ENCODE data around the gene RTN4IP1.
A peak's percentile ranks its signal among the peaks of the same experiment; 100 is the strongest.

The RTN4IP1 gene

GRCh38 chr6:106546691-106547414 is 82.4 kb downstream of the RTN4IP1 start:
- DNase-seq (ENCODE audit: low read depth in 2 of 2): no peak

GRCh38 chr6:106546261-106546690 is 83.0 kb downstream of the RTN4IP1 start:
- DNase-seq (ENCODE audit: low read depth in 2 of 2): no peak

GRCh38 chr6:106540907-106541306 is 88.4 kb downstream of the RTN4IP1 start:
- DNase-seq (ENCODE audit: low read depth in 2 of 2): no peak

GRCh38 chr6:106540432-106540831 is 88.9 kb downstream of the RTN4IP1 start:
- DNase-seq (ENCODE audit: low read depth in 2 of 2): no peak

- no peak for DNase-seq (ENCODE audit: low read depth in 2 of 2)
These were observed 89.4 kb downstream of the RTN4IP1 start for GRCh38 chr6:106539936-106540335.

- no peak for DNase-seq (ENCODE audit: low read depth in 2 of 2)
These were observed 91.2 kb downstream of the RTN4IP1 start for GRCh38 chr6:106538145-106538544.

GRCh38 chr6:106537662-106538061 is 91.6 kb downstream of the RTN4IP1 start:
- DNase-seq (ENCODE audit: low read depth in 2 of 2): no peak

- no peak for DNase-seq (ENCODE audit: low read depth in 2 of 2)
These were observed 92.4 kb downstream of the RTN4IP1 start for GRCh38 chr6:106536851-106537250.

- DNase-seq (ENCODE audit: low read depth in 2 of 2): no peak
These were observed 92.9 kb downstream of the RTN4IP1 start for GRCh38 chr6:106536357-106536756.

GRCh38 chr6:106535012-106535411 is 94.3 kb downstream of the RTN4IP1 start:
- DNase-seq (ENCODE audit: low read depth in 2 of 2): no peak

- peak in 1 of 2 donors; percentile 55 for DNase-seq (ENCODE audit: low read depth in 2 of 2)
These were observed 94.7 kb downstream of the RTN4IP1 start for GRCh38 chr6:106534564-106534982.

GRCh38 chr6:106534004-106534403 is 95.3 kb downstream of the RTN4IP1 start:
- no peak for DNase-seq (ENCODE audit: low read depth in 2 of 2)

- no peak for DNase-seq (ENCODE audit: low read depth in 2 of 2)
These were observed 96.2 kb downstream of the RTN4IP1 start for GRCh38 chr6:106533054-106533453.

- no peak for DNase-seq (ENCODE audit: low read depth in 2 of 2)
These were observed 98.8 kb downstream of the RTN4IP1 start for GRCh38 chr6:106530502-106530901.

- no peak for DNase-seq (ENCODE audit: low read depth in 2 of 2)
These were observed 99.3 kb downstream of the RTN4IP1 start for GRCh38 chr6:106530026-106530425.

- DNase-seq (ENCODE audit: low read depth in 2 of 2): no peak
These were observed 99.9 kb downstream of the RTN4IP1 start for GRCh38 chr6:106529438-106529837.

- no peak for DNase-seq (ENCODE audit: low read depth in 2 of 2)
These were observed 100.8 kb downstream of the RTN4IP1 start for GRCh38 chr6:106528521-106528920.

- no peak for DNase-seq (ENCODE audit: low read depth in 2 of 2)
These were observed 101.3 kb downstream of the RTN4IP1 start for GRCh38 chr6:106527979-106528378.

- no peak for DNase-seq (ENCODE audit: low read depth in 2 of 2)
These were observed 102.2 kb downstream of the RTN4IP1 start for GRCh38 chr6:106527117-106527516.

GRCh38 chr6:106525882-106526275 is 103.4 kb downstream of the RTN4IP1 start:
- no peak for DNase-seq (ENCODE audit: low read depth in 2 of 2)

GRCh38 chr6:106525107-106525881 is 104.0 kb downstream of the RTN4IP1 start:
- DNase-seq (ENCODE audit: low read depth in 2 of 2): no peak

GRCh38 chr6:106522562-106523250 is 106.6 kb downstream of the RTN4IP1 start:
- no peak for DNase-seq (ENCODE audit: low read depth in 2 of 2)

Data from stimulated activated CD4-positive, alpha-beta T cell treated with anti-CD3 and anti-CD28 coated beads, Interleukin-4, amount 100 ng/mL, for 48 hours (primary cell).